Colon (tissue), 2 donors: ENCODE data around the gene TRIO.
"Not testable (repeated sequence)": the region's sequence is repeated elsewhere in the genome, so short reads cannot be mapped to it uniquely, and the experiment has no call there.

Source experiments
- FAIRE-seq: peaks from 2 replicates; lab custom pipeline; 2012; peaks lifted over from hg19 to GRCh38; lab: Jason Lieb, UNC
- donor health status: control.
- donor health status: control.

Gene TRIO

DNA sequence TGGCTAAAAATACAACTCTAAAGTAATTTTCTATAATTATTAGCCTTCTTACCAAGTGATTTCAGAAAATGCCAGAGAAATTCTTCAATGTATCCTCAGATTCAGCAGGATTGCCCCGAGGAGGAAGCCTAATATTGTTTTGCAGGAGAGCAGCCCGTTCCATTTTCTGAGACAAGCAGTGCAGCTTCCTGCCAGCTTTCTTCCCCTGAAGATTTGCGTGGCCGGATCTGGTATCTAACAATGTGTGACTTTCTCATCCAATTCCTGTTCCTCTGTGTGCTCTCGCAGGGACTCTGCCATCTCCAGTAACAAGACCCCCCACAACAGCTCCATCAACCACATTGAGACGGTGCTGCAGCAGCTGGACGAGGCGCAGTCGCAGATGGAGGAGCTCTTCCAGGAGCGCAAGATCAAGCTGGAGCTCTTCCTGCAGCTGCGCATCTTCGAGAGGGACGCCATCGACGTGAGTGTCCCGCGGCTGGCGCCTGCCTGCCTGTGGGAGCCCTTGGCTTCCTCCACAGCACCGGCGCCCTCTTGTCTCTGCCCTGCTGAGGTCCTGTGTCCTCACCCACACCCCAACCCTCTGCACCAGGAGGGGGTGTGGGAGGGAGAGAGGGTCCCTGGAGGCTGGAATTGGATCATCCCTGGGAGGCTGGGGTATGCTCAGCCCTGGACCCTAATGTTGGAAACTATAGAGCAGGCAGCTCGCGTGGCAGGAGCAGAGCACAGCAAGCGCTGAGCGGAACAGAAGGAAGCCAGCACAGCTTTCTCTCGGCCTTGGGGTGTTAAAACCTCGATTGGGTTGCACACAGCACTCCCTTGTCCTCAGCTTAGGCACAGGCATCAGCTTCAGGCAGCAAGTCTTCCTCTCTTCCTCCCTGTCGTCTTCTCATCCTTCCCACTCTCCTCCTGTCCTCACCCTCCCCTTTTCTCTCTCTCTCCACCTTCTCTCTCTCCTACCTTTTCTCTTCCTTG, 216.2 kb downstream of the TRIO start:
- FAIRE-seq, result no peak

DNA sequence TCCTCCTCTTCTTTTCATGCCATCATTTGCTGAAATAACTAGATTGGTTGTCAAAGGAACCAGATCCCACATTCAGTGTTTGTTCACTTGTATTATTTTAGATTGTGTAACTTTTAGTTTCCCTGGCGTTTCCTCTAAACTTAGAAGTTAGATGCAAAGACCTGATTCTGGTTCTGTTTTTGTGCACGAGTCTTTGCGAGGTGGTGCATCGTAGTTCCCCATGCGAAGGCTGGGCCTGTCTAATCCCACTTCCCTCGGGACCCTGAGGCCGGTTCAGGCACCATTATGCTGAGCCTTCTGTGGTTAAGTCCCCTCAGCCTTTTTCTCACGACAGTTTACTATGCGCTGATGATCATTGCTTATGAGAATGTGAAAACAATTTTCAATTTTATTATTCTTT, 219.3 kb downstream of the TRIO start:
- FAIRE-seq, result no peak

DNA sequence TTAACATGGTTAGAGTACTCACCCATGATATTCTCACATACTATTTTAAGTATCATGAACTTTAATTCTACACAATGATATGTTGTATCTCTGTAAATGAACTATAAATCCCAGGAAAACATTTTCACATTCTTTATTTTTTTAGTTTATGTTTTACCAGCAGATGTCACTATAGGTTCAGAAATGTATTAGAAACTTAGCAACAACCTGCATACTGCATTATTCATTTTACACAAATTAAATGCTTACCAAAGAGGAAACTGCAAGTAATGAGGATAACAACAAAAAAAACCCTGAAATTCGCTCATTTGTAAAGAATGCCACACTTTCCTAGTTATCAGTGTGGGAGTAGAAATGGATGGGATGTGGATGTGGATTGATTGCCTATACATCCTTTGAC, 221.0 kb downstream of the TRIO start:
- no peak for FAIRE-seq

DNA sequence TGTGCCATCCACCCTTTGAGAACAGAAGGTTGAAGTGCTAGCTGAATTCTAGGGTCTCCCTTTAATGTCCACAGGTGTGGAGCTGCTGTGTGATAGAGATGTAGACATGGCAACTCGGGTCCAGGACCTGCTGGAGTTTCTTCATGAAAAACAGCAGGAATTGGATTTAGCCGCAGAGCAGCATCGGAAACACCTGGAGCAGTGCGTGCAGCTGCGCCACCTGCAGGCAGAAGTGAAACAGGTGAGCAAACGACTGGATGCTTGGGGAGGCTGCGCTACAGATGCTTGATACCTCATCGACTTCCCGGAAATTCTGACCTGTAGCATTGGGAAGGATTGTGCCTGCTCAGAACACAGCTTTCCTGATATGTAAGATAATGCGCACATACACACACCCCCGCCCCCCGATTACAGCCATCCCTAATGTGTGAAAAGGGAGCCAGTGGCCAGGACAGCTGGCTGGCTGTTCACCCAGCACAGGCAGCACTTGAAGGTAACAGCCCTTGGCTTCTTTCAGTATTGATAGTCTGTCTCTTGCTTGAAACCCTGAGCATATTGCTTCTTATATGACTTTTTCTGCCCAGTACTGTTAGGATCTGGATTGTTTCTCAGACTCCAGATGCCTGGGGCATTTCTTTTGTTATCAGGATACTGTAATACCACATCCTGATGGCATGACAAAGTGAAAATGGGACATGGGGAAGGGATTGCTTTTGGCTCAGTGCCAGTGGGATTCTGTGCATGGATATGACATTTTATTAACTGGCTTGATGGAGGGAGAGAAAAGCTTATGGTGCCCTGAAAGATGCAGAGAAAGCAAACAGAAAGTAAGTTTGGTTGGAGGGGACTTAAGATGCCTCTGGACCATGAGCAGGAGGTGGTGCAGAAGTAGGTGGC, 221.7 kb downstream of the TRIO start:
- FAIRE-seq, result no peak

DNA sequence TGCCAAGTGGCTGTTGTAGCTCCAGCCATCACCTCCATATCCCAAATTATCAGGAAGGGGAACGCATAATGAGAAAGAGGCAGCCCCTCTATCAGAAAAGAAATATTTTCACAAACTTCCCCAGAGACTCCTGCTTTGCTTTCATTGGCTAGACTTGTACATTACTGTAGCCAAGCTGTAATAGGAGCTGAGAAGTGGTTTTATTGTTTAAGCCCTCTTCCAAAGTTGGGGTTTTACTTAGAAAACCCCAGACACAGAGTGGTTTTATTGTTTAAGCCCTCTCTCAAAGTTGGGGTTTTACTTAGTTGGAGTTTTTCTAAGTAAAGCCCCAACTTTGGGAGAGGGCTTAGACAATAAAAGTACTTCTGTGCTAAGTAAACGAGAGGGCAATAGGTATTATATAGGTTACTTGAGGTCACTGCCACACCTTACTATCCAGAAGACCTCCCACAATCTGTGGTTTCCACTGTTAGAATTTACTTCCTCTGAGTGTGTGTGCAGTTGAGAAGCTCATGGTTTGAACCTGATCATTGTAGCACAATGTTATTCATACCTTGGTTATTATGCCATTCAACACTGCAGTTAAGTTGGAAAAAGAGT, 222.8 kb downstream of the TRIO start:
- no peak for FAIRE-seq

DNA sequence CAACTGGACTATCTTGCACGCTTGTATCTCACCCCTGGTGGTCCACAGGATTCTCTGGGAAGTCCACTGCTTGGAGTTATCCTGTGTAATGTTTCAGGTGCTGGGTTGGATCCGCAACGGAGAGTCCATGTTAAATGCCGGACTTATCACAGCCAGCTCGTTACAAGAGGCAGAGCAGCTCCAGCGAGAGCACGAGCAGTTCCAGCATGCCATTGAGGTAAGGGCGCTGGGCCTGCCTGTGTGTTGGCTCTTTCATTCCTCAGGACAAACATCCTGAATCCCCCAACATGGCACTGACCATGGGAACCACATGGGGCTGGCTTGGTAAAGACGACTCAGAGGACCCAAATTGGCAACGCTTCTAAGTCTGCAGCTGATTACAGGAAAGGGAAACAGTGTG, 223.6 kb downstream of the TRIO start:
- no peak for FAIRE-seq

DNA sequence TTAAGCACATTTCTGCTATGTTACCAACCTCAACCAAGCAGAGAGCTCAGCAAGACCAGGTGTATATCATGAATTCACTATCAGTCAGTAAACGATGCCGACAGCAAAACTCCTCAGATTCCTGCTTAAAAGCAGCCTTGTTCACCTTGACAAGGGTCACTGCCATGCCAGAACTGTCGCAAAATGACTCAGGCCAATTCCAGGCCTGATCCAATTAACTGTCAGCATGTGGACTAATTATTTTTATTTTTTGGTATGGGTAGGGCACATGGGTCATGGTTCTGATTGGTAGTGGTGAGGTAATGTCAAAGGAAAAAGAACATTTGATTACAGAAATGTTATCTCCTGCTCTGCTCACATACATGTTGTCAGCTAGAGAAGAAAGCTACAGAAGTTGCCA, 224.2 kb downstream of the TRIO start:
- FAIRE-seq, result no peak

DNA sequence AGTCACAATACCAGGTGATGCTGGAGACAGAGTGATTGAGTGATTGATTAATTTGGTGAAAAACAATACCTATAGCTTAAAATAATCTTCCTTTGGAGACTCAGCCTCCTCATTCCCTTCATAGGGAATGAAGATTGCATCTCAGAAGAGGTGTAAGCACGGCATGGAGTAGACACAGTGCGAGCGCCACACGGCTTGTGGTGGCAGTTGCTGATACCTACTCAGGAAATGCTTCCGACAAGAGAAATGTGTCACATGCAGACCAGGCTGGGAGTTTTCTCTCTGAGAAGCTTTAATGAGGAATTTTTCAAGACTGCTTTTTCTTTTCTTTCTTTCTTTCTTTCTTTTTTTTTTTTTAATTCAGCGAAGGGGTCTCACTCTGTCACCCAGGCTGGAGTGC, 226.6 kb downstream of the TRIO start:
- FAIRE-seq, result no peak

DNA sequence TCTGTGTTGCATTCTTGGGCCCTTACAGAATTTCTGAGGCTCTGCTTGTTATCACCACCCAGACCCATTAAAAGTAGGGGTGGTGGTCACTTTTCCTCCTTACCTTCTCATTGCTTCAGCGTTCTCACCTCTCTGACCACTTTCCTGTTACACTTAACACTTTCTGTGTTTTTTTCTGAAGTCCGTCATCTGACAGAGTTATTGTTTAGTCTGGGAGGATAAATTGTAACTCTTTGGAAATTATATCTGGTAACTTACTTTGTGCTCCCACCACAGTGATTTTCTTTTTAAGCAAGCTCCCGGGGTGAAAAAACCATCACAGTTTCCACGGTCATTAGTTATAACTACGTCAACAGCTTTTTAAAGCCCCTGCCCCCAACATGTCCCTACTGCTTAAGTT, 227.2 kb downstream of the TRIO start:
- FAIRE-seq, result no peak

DNA sequence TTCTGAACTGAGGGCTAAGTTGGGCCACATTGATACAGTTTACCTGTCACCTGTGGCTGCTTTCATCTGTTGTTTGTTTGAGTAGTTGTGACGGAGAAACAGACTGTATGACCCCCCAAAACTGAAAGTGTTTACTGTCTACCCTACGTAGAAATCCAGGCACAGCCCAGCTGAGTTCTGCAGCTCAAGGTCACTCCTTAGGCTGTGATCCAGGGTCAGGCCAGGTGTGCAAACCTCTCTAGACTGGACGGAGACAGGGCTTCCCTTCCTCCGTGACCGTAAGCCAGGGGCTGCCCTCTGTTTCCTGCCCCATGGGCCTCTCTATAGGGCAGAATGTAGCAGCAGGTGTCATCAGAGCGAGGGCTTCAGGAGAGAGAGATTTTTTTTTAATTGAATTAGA, 230.5 kb downstream of the TRIO start:
- FAIRE-seq, result no peak

DNA sequence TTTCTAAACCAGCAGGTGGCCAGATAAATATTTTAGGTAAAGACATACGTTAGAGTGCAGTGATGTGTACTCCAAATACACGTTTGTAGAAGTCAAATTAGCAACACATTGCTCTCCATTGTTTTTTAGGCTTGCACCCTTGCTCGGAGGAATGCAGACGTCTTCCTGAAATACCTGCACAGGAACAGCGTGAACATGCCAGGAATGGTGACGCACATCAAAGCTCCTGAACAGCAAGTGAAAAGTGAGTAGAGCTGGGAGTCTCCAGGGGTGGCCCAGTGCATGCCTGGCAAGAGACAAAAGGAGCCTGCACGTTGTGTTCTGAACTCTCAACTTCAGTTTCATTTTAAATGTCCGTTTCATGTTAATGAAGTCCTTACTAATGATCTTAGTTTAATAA, 231.0 kb downstream of the TRIO start:
- FAIRE-seq, result no peak

DNA sequence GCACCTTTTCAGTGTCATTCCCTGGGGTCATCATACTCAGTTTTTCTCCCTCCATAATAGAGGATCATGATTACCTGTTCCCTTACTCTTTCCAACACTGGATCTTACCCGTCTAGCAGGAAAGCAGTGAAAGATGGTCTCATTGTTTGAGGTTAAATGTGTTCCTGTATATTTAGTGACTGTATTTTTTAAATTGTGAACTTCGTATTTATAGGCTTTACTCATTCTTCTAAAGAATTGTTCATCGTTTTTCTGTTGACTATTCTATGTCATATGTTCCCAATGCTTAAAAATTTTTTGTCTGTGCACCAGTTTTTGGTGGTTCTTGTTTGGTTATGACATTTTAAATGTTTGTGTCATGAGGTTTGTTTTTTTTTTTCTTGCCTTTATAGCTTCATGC, 233.6 kb downstream of the TRIO start:
- no peak for FAIRE-seq

DNA sequence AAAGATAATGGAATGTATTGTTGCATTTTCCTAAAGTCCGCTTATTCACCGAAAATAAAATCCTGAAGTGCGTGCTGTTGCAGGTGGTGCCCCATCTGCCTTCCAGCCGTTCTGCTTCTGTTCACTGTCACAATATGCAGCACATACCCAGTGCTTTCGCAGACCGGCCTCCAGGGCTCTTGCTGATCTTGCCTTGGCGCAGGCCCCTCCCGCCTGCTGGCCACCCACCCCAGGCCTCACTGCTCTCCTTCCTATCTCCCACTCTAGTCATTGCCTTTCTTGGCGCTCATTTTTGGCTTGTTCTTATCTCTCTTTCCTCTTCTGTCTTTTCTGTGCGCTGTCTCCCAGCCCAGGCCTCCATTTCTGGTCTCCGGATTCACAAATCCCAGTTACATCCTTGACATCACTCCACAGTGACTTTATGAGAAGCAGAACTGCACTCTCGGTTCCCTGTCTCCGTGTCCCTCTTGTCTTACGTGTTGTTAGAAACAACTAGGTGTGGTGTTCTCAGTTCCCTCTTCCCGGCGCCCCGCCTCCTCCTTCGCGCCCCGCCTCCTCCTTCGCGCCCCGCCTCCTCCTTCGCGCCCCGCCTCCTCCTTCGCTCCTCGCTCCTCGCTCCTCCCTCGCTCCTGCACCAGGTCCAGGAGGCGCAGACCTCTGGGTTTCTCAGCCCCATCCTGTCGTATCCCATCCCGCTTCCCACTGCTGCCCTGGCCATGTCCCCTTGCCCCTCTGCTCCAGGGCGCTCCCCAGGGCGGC, 236.8 kb downstream of the TRIO start:
- no peak for FAIRE-seq

DNA sequence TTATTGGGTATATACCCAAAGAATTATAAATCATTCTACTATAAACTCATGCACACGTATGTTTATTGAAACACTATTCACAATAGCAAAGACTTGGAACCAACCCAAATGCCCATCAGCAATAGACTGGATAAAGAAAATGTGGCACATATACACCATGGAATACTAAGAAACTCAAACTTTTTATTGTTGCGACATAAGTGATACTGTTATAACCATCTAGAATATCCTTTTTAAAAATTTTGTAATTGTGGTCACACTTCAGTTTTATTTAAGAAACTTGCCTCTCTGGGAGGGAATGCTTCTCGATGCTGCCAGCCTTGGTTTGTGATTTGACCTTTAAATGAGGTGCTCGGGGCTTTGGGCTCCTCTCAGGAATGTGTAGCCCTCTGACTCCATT, 237.6 kb downstream of the TRIO start:
- no peak for FAIRE-seq

DNA sequence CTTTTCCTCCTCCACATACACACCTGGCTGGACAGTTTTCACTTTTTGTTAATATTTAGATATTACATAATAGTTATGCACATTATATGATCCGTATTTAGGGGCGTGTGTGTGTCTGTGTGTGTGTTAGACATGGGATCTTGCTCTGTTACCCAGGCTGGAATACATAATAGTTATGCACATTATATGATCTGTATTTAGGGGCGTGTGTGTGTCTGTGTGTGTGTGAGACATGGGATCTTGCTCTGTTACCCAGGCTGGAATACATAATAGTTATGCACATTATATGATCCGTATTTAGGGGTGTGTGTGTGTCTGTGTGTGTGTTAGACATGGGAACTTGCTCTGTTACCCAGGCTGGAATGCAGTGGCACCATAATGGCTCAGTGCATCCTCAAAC, 239.5 kb downstream of the TRIO start:
- no peak for FAIRE-seq

DNA sequence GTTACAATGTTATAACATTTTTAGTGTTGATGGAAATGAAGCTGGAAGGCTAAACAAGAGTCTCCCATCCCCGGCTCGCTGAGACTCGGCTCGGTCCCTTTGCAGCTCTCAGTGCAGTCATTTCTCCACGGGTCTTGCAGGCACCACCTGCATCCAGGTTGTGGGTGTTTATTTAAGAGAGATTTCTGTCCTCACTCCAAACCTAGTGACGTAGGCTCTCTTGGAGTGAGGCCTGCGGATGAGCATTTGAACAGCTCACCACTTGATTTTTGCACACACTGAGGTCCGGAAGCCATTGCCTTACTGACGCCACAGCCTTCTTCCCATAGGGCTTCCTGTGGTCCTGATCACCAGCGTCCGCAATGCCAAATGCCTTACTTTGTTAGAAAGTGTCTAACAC, 240.8 kb downstream of the TRIO start:
- no peak for FAIRE-seq

DNA sequence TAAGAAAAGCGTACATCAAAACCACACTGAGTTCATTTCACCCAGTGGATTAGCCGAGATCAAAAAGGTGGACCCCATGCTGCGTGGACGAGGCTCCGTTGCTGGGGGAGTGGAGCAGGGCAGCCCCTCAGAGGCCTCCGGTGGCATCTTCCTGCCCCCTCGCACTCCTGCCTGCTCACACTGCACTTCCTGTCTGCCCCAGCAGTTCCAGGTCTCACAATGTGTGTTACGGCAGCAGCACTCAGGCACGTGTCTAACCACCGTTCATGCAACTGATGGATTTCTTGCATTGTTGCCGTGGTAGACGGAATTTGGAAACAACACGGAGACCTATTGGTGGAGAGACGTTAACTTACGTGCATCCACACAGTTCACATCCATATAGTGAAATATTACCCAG, 241.9 kb downstream of the TRIO start:
- no peak for FAIRE-seq

DNA sequence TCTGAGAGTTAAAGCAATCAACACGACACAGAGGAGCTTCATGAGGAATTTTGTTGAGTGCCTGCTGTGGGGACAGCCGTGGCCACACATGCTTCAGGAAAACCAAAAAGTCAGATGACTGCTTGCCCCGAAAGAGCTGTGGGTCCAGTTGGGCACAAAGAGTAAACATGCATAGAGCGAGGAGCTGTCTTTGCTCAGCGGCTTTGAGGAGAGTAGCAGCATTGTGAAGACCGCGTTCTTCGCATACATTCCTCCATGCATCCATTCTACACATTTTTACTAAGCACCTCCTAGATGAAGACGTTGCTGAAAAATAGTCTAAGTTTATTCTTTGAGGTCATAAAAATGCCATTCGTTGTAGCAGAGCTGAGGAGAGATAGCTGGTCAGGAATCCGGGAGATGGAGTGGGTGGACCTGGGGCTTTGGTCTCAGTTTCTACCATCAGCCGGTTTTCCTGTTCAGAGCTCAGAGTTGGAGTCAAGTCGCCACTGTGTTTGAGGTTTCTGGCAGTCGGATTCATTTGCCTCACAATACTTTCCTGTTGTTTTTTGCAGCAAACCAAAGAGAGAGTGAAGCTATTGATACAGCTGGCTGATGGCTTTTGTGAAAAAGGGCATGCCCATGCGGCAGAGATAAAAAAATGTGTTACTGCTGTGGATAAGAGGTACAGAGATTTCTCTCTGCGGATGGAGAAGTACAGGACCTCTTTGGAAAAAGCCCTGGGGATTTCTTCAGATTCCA, 243.9 kb downstream of the TRIO start:
- no peak for FAIRE-seq

DNA sequence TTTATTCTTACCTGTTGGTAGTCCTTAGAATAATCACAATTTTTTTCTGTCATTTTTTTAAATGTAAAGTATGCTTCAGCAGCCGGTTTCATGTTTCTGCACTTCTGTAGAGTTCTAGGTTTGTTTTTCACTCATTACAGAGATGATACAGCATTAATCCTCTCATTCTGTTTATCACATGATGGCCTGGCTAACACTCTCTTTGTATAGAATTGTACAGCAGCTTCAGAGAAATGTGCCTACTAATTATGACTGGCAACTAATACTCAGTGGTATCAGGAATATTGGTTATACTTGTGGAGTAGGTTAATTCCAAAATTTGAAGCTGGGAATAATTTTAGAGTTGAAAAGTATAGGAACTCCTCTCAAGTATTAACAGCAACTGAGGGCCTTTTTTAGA, 245.6 kb downstream of the TRIO start:
- no peak for FAIRE-seq

DNA sequence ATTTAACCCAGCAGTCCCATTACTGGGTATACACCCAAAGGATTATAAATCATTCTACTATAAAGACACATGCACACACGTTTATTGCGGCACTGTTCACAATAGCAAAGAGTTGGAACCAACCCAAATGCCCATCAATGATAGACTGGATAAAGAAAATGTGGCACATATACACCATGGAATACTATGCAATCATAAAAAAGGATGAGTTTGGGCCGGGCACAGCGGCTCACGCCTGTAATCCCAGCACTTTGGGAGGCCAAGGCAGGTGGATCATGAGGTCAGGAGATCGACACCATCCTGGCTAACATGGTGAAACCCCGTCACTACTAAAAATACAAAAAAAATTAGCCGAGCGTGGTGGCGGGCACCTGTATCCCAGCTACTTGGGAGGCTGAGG, 249.4 kb downstream of the TRIO start:
- FAIRE-seq, result not testable (repeated sequence)

DNA sequence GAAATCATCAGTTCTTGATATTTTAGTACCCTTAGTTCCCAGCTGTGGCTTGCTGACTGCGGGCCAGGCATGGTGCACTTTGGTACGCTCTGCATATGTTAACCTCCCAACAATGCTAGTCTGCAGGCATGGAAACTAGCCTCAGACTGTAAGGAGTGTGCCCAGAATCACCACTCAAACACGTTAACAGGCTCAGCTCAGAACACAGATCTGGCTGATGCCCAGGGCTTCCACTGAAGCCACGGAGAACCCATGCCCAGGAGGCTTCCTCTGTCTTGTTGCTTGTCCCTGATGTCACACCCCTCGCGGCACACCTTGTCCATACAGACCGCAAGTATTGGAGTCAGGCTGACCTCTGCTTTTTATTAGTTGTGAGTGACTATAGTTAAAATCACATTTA, 251.2 kb downstream of the TRIO start:
- FAIRE-seq, result no peak
